Cardiac fibroblast (primary cell): ENCODE results near the gene SEMA7A.
"Not testable (repeated sequence)": the region's sequence is repeated elsewhere in the genome, so short reads cannot be mapped to it uniquely, and the experiment has no call there.

Experiments used
- DNase-seq, 2 donors: peaks; one replicate each; pipeline versions ENCODE4 v3.0.0 to v3.0.0-alpha.2; 2010; ENCODE audit warnings: low read depth in 2 of 2
- H3K4me3 ChIP-seq, 2 donors: replicated peaks in 1 of 2; 1 replicate in 1 of 2; 2 replicates in 1 of 2; pipeline ENCODE4 v1.5.1; 2011; ENCODE audit warnings: low read depth in 2 of 2, low read length in 2 of 2, mild to moderate bottlenecking in 2 of 2, moderate library complexity in 1 of 2
- CTCF ChIP-seq: IDR thresholded peaks from one replicate; pipeline ENCODE4 v1.5.1; 2011; ENCODE audit warnings: low read depth, mild to moderate bottlenecking, low read length, inconsistent platforms

SEMA7A gene, protein sequence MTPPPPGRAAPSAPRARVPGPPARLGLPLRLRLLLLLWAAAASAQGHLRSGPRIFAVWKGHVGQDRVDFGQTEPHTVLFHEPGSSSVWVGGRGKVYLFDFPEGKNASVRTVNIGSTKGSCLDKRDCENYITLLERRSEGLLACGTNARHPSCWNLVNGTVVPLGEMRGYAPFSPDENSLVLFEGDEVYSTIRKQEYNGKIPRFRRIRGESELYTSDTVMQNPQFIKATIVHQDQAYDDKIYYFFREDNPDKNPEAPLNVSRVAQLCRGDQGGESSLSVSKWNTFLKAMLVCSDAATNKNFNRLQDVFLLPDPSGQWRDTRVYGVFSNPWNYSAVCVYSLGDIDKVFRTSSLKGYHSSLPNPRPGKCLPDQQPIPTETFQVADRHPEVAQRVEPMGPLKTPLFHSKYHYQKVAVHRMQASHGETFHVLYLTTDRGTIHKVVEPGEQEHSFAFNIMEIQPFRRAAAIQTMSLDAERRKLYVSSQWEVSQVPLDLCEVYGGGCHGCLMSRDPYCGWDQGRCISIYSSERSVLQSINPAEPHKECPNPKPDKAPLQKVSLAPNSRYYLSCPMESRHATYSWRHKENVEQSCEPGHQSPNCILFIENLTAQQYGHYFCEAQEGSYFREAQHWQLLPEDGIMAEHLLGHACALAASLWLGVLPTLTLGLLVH

GRCh38 chr15:74433592-74434262 lies at the start of gene SEMA7A:
SEMA7A (minus strand) TSS chr15:74433958; CDS start chr15:74433918, 40 bp downstream.
- TF ChIP-seq CTCF = no peak
- H3K4me3 ChIP-seq = peak within 1 kb of the TSS; percentile 59 to 66
- DNase-seq = peak; percentile 66 to 78

GRCh38 chr15:74482661-74483060 lies 48.9 kb upstream of the SEMA7A start:
- TF ChIP-seq CTCF = no peak
- no peak overlapping the region for H3K4me3 ChIP-seq
- DNase-seq = no peak

DNA sequence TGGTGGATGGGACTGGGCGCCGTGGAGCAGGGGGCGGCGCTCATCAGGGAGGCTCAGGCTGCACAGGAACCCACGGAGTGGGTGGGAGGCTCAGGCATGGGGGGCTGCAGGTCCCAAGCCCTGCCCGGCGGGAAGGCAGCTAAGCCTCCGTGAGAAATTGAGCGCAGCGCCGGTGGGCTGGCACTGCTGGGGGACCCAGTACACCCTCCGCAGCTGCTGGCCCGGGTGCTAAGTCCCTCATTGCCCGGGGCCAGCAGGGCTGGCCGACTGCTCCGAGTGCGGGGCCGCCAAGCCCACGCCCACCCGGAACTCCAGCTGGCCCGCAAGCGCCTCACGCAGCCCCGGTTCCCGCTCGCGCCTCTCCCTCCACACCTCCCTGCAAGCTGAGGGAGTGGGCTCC lies 46.6 kb upstream of the SEMA7A start:
- H3K4me3 ChIP-seq, DNase-seq: not testable (repeated sequence)

DNA sequence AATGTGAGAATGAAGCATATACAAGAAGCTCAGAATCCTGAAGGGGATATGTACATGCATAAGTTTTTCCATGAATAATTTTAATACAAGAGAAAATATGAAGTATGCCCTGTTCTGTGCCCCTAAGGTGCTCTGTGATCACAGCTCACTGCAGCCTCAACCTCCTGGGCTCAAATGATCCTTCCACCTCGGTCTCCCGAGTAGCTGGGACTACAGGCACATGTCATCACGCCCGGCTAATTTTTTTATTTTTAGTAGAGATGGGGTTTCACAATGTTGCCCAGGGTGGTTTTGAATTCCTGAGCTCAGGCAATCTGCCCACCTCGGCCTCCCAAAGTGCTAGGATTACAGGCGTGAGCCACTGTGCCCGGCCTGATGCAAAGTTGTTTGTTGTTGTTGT lies 37.9 kb upstream of the SEMA7A start:
- not testable (repeated sequence) for DNase-seq, H3K4me3 ChIP-seq

GRCh38 chr15:74470631-74471395 lies 37.1 kb upstream of the SEMA7A start:
- no peak overlapping the region for H3K4me3 ChIP-seq
- no peak for DNase-seq
- TF ChIP-seq CTCF = no peak

DNA sequence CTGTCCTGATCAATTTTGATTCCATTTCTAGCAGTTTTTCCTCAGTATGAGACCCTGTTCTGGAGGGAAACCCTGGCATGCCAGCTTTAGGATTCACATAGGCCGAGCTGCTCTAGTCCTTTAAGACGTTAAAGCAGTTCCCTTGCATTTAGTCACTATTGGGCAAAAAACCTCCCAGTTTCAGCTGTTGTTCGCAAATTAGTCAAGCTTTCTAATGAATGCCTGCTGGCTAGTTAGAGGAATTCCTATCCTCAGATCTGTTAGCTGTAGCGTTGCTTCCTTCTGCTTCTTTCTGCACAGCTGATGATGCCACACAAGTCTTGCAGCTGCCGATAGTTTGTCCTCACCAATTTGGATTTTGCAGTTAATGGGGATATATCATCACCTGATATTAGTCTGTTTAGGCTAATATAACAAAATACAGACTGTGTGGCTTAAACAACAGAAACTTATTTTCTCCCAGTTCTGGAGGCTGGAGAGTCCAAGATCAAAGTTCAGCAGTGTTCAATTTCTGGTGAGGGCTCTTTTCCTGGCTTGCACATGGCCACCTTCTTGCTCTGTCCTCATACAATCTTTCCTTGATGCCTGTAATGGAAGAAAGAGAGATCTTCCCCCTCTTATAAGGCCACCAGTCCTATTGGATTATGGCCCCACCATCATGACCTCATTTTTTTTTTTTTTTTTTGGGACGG lies 34.7 kb upstream of the SEMA7A start:
- TF ChIP-seq CTCF = no peak
- no peak for DNase-seq
- no peak overlapping the region for H3K4me3 ChIP-seq

DNA sequence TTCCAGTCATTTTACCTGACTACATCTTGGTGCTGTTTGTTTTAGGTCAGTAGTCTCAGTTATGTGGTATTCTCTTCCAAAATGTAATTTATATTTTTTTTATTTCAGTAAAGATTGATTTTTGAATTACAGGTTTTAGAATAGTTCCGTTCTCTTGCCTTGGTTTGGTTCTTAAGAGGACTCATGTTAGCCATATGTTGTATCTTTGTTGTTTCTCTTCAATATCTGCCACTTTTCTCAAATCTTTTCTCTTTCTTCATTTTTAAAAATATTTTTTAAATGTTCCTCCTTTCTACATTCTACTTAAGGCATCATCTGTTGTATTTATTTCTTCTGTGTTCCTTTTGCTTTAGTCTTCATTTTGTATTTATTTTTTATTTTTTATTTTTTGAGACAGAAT lies 32.8 kb upstream of the SEMA7A start:
- TF ChIP-seq CTCF = no peak
- no peak for DNase-seq
- H3K4me3 ChIP-seq = no peak overlapping the region
